NT2/D1 (cell line): ENCODE results near the gene NECTIN1.

Experiments
- DNase-seq: peaks from one replicate; pipeline ENCODE4 v3.0.0-alpha.2; 2011; ENCODE audit warnings: low read depth, low spot score
- H3K27me3 ChIP-seq: 2 replicates; pipeline ENCODE4 v1.6.0; 2011; ENCODE audit warnings: mild to moderate bottlenecking; ENCODE audit not compliant: insufficient read length, insufficient read depth
- H3K36me3 ChIP-seq: 2 replicates; pipeline ENCODE4 v1.6.1; 2011; ENCODE audit warnings: mild to moderate bottlenecking, low read length, mixed read lengths; ENCODE audit not compliant: insufficient read depth, insufficient read length
- H3K4me1 ChIP-seq: 2 replicates; pipeline ENCODE4 v1.5.1; 2011; ENCODE audit not compliant: insufficient read depth, insufficient read length
- H3K4me3 ChIP-seq: 2 replicates; pipeline ENCODE4 v1.5.1; 2011; ENCODE audit warnings: low read depth; ENCODE audit not compliant: insufficient read length
- H3K9ac ChIP-seq: 2 replicates; pipeline ENCODE4 v1.6.0; 2011; ENCODE audit warnings: low read depth; ENCODE audit not compliant: insufficient read length
- H3K9me3 ChIP-seq: 2 replicates; pipeline ENCODE4 v1.5.1; 2011; ENCODE audit warnings: mild to moderate bottlenecking, low read length; ENCODE audit not compliant: insufficient read depth
- SUZ12 ChIP-seq: IDR thresholded peaks from 2 replicates; pipeline ENCODE4 v1.6.1; 2011; ENCODE audit not compliant: insufficient read length, insufficient read depth; ENCODE audit errors: extremely low read depth
- YY1 ChIP-seq: IDR thresholded peaks from 2 replicates; pipeline ENCODE4 v1.6.1; 2011; ENCODE audit not compliant: insufficient read length, insufficient read depth
- ZNF274 ChIP-seq: IDR thresholded peaks from 2 replicates; pipeline ENCODE4 v1.6.1; 2011; ENCODE audit warnings: mild to moderate bottlenecking, low read depth, low read length

NECTIN1 gene

GRCh38 chr11:119744577-119744976, 15.6 kb upstream of the NECTIN1 start:
- H3K4me3 ChIP-seq = no peak overlapping the region
- H3K36me3 ChIP-seq = no peaks in the 10 kb centered on the region
- TF ChIP-seq ZNF274 = no peak
- no peak for TF ChIP-seq SUZ12
- TF ChIP-seq YY1 = no peak
- no peak overlapping the region for H3K9ac ChIP-seq
- H3K9me3 ChIP-seq = no peaks in the 10 kb centered on the region
- DNase-seq = no peak
- H3K27me3 ChIP-seq = peaks cover 38% of the 10 kb centered on the region
- peaks cover 9% of the 10 kb centered on the region for H3K4me1 ChIP-seq

- Histone ChIP-seq H3K9ac (peak overlapping the region; percentile 71), H3K4me3 (no peak overlapping the region), H3K4me1 (peaks cover 9% of the 10 kb centered on the region), H3K36me3 (no peaks in the 10 kb centered on the region), H3K27me3 (peaks cover 41% of the 10 kb centered on the region), H3K9me3 (no peaks in the 10 kb centered on the region)
- TF ChIP-seq YY1 (no peak), SUZ12 (no peak), ZNF274 (no peak)
- DNase-seq = no peak
Observed at GRCh38 chr11:119743006-119743405, 14.0 kb upstream of the NECTIN1 start.

GRCh38 chr11:119742263-119742861, 13.4 kb upstream of the NECTIN1 start:
- H3K27me3 ChIP-seq = peaks cover 41% of the 10 kb centered on the region
- peak overlapping the region; percentile 71 for H3K9ac ChIP-seq
- DNase-seq = no peak
- no peaks in the 10 kb centered on the region for H3K36me3 ChIP-seq
- H3K4me3 ChIP-seq = peak overlapping the region; percentile 34
- no peak for TF ChIP-seq ZNF274
- no peak for TF ChIP-seq YY1
- TF ChIP-seq SUZ12 = no peak
- no peaks in the 10 kb centered on the region for H3K9me3 ChIP-seq
- peaks cover 9% of the 10 kb centered on the region for H3K4me1 ChIP-seq

GRCh38 chr11:119741369-119742262, 12.6 kb upstream of the NECTIN1 start:
- Histone ChIP-seq H3K4me1 (peaks cover 9% of the 10 kb centered on the region), H3K9ac (peak overlapping the region; percentile 66), H3K4me3 (peak overlapping the region; percentile 34), H3K27me3 (peaks cover 41% of the 10 kb centered on the region), H3K36me3 (no peaks in the 10 kb centered on the region), H3K9me3 (no peaks in the 10 kb centered on the region)
- no peak for DNase-seq
- TF ChIP-seq ZNF274 (no peak), SUZ12 (no peak), YY1 (no peak)

GRCh38 chr11:119739975-119740374, 11.0 kb upstream of the NECTIN1 start:
- no peak for DNase-seq

GRCh38 chr11:119739021-119739703, 10.2 kb upstream of the NECTIN1 start:
- no peak overlapping the region for H3K9ac ChIP-seq
- H3K27me3 ChIP-seq = peaks cover 31% of the 10 kb centered on the region
- H3K4me3 ChIP-seq = no peak overlapping the region
- peaks cover 9% of the 10 kb centered on the region for H3K4me1 ChIP-seq
- TF ChIP-seq SUZ12 (no peak), ZNF274 (no peak), YY1 (no peak)
- no peaks in the 10 kb centered on the region for H3K9me3 ChIP-seq
- H3K36me3 ChIP-seq = no peaks in the 10 kb centered on the region
- DNase-seq = no peak

More at GRCh38 chr11:119739975-119740374, 11.0 kb upstream of the NECTIN1 start:
- Histone ChIP-seq H3K9ac (no peak overlapping the region), H3K27me3 (peaks cover 38% of the 10 kb centered on the region), H3K4me1 (peaks cover 9% of the 10 kb centered on the region), H3K4me3 (no peak overlapping the region), H3K36me3 (no peaks in the 10 kb centered on the region), H3K9me3 (no peaks in the 10 kb centered on the region)
- TF ChIP-seq ZNF274 = no peak
- no peak for TF ChIP-seq SUZ12
- no peak for TF ChIP-seq YY1

- Histone ChIP-seq H3K27me3 (peaks cover 25% of the 10 kb centered on the region), H3K4me3 (no peak overlapping the region), H3K36me3 (peaks cover 3% of the 10 kb centered on the region), H3K9ac (no peak overlapping the region), H3K9me3 (no peaks in the 10 kb centered on the region), H3K4me1 (peaks cover 9% of the 10 kb centered on the region)
- no peak for TF ChIP-seq SUZ12
- no peak for TF ChIP-seq YY1
- TF ChIP-seq ZNF274 = no peak
- DNase-seq = no peak
Observed at GRCh38 chr11:119738059-119738439, 9.0 kb upstream of the NECTIN1 start.
